Body of pancreas (tissue), 4 donors: ENCODE results near the gene ECSCR.

Experiments used
- POLR2A ChIP-seq, 3 donors: fragments of 450-650 bp; IDR thresholded peaks; one replicate each; pipeline ENCODE4 v1.6.1; 2016; ENCODE audit warnings: antibody characterized with exemption in 3 of 3, mild to moderate bottlenecking in 2 of 3
- TF ChIP-seq, protein P1 (sequence below), 7 experiments: fragments of 450-650 bp in 4 of 7; fragments of 200-600 bp in 3 of 7; sonication (generic) in 3 of 7; IDR thresholded peaks; one replicate each; pipeline ENCODE4 v1.5.1; 2016 to 2019; ENCODE audit warnings: antibody characterized with exemption in 7 of 7

DNA sequence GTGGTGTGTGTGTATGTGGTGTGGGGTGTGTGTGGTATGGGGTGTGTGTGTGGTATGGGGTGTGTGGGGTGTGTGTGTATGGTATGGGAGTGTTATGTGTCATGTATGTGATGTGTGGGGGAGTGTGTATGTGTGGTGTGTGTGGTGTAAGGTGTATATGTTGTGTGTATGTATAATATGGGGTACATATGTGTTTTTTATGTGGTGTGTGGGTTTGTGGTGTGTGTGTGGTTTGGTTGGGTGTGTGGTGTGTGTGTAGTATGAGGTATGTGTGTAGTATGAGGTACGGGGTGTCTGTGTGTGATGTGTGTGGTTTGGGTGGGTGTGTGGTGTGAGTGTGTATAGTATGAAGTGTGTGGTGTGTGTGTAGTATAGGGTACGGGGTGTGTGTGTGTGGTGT, 11.4 kb downstream of the ECSCR start:
- TF ChIP-seq, protein P1, sequence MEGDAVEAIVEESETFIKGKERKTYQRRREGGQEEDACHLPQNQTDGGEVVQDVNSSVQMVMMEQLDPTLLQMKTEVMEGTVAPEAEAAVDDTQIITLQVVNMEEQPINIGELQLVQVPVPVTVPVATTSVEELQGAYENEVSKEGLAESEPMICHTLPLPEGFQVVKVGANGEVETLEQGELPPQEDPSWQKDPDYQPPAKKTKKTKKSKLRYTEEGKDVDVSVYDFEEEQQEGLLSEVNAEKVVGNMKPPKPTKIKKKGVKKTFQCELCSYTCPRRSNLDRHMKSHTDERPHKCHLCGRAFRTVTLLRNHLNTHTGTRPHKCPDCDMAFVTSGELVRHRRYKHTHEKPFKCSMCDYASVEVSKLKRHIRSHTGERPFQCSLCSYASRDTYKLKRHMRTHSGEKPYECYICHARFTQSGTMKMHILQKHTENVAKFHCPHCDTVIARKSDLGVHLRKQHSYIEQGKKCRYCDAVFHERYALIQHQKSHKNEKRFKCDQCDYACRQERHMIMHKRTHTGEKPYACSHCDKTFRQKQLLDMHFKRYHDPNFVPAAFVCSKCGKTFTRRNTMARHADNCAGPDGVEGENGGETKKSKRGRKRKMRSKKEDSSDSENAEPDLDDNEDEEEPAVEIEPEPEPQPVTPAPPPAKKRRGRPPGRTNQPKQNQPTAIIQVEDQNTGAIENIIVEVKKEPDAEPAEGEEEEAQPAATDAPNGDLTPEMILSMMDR (IDR thresholded peaks at IDR 0.05): no peak
- TF ChIP-seq POLR2A (IDR thresholded peaks at IDR 0.05): no peak
